ENCODE measurements around the gene C2orf66.

C2orf66 gene

GRCh38 chr2:196804381-196804780, 4.8 kb downstream of the C2orf66 start:
- Histone ChIP-seq H3K4me1 (ENCODE audit: insufficient read depth, poor library complexity, severe bottlenecking) (peaks cover 6% of the 10 kb centered on the region), H3K27me3 (ENCODE audit: insufficient read depth, poor library complexity, severe bottlenecking) (no peaks in the 10 kb centered on the region), H3K27ac (ENCODE audit: poor library complexity, severe bottlenecking) (no peak overlapping the region), H3K4me3 (ENCODE audit: severe bottlenecking) (no peak overlapping the region), H3K9me3 (ENCODE audit: severe bottlenecking) (no peaks in the 10 kb centered on the region), H3K36me3 (ENCODE audit: low read depth) (no peaks in the 10 kb centered on the region)
- no peak for ATAC-seq (ENCODE audit: low read depth)
- no peak for TF ChIP-seq CTCF (IDR thresholded peaks at IDR 0.05; ENCODE audit: poor library complexity, severe bottlenecking)
- no peak for DNase-seq (ENCODE audit: low spot score)

- Histone ChIP-seq H3K4me1 (ENCODE audit: insufficient read depth, poor library complexity, severe bottlenecking) (peaks cover 11% of the 10 kb centered on the region), H3K4me3 (ENCODE audit: severe bottlenecking) (no peak overlapping the region), H3K27ac (ENCODE audit: poor library complexity, severe bottlenecking) (no peak overlapping the region), H3K36me3 (ENCODE audit: low read depth) (peaks cover 10% of the 10 kb centered on the region), H3K27me3 (ENCODE audit: insufficient read depth, poor library complexity, severe bottlenecking) (no peaks in the 10 kb centered on the region), H3K9me3 (ENCODE audit: severe bottlenecking) (no peaks in the 10 kb centered on the region)
- ATAC-seq (ENCODE audit: low read depth) (no peak), DNase-seq (ENCODE audit: low spot score) (no peak)
- TF ChIP-seq CTCF (IDR thresholded peaks at IDR 0.05; ENCODE audit: poor library complexity, severe bottlenecking): no peak
Observed at GRCh38 chr2:196802401-196802800, 6.8 kb downstream of the C2orf66 start.

GRCh38 chr2:196801674-196802261, 7.4 kb downstream of the C2orf66 start:
- Histone ChIP-seq H3K27me3 (ENCODE audit: insufficient read depth, poor library complexity, severe bottlenecking) (no peaks in the 10 kb centered on the region), H3K4me3 (ENCODE audit: severe bottlenecking) (no peak overlapping the region), H3K9me3 (ENCODE audit: severe bottlenecking) (no peaks in the 10 kb centered on the region), H3K36me3 (ENCODE audit: low read depth) (peaks cover 16% of the 10 kb centered on the region), H3K4me1 (ENCODE audit: insufficient read depth, poor library complexity, severe bottlenecking) (peaks cover 11% of the 10 kb centered on the region), H3K27ac (ENCODE audit: poor library complexity, severe bottlenecking) (no peak overlapping the region)
- no peak for ATAC-seq (ENCODE audit: low read depth)
- DNase-seq (ENCODE audit: low spot score): no peak
- no peak for TF ChIP-seq CTCF (IDR thresholded peaks at IDR 0.05; ENCODE audit: poor library complexity, severe bottlenecking)

- H3K4me1 ChIP-seq (ENCODE audit: insufficient read depth, poor library complexity, severe bottlenecking): peaks cover 11% of the 10 kb centered on the region
- TF ChIP-seq CTCF (IDR thresholded peaks at IDR 0.05; ENCODE audit: poor library complexity, severe bottlenecking): no peak
- H3K9me3 ChIP-seq (ENCODE audit: severe bottlenecking): no peaks in the 10 kb centered on the region
- peak overlapping the region; percentile 57 for H3K4me3 ChIP-seq (ENCODE audit: severe bottlenecking)
- ATAC-seq (ENCODE audit: low read depth) (no peak), DNase-seq (ENCODE audit: low spot score) (no peak)
- H3K27ac ChIP-seq (ENCODE audit: poor library complexity, severe bottlenecking): peak overlapping the region; percentile 14
- peaks cover 44% of the 10 kb centered on the region for H3K36me3 ChIP-seq (ENCODE audit: low read depth)
- no peaks in the 10 kb centered on the region for H3K27me3 ChIP-seq (ENCODE audit: insufficient read depth, poor library complexity, severe bottlenecking)
Observed at GRCh38 chr2:196798980-196799379, 10.2 kb downstream of the C2orf66 start.

GRCh38 chr2:196792865-196793264, 16.3 kb downstream of the C2orf66 start:
- no peak overlapping the region for H3K27ac ChIP-seq (ENCODE audit: poor library complexity, severe bottlenecking)
- H3K9me3 ChIP-seq (ENCODE audit: severe bottlenecking): no peaks in the 10 kb centered on the region
- H3K4me1 ChIP-seq (ENCODE audit: insufficient read depth, poor library complexity, severe bottlenecking): no peaks in the 10 kb centered on the region
- no peak overlapping the region for H3K4me3 ChIP-seq (ENCODE audit: severe bottlenecking)
- no peak for TF ChIP-seq CTCF (IDR thresholded peaks at IDR 0.05; ENCODE audit: poor library complexity, severe bottlenecking)
- DNase-seq (ENCODE audit: low spot score): no peak
- no peak for ATAC-seq (ENCODE audit: low read depth)
- no peaks in the 10 kb centered on the region for H3K27me3 ChIP-seq (ENCODE audit: insufficient read depth, poor library complexity, severe bottlenecking)
- peaks cover 97% of the 10 kb centered on the region for H3K36me3 ChIP-seq (ENCODE audit: low read depth)

Data from RWPE2 (cell line).